ENCODE data around the gene RALGAPA2. TPM values are rescaled to one million over a fixed set of nuclear protein-coding genes. Genes with fewer than 3 reads are reported as not detected.
A peak's percentile ranks its signal among the peaks of the same experiment; 100 is the strongest.

RALGAPA2 gene
- total and polyA plus RNA-seq, 2 experiments from 2014 or later, result 1.3 to 2.6 TPM

DNA sequence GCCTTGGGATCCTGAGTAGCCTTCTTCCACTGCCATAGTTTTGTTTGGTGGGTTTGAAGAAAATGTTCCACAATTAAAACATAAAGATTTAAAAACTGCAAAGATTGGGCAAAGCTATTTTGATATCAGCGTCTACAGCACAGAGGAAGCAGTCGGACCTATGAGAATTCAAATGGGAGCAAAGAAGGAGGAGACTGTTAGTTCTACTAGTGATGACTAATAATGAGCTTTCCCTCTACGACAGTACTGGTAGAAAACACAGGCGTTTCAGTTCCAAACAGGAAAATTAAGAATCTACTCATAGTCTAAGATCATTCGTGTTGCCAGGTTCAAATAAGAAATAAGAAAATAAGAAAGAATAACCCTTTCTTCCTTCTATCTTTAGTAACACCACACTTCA is 223.4 kb downstream of the RALGAPA2 start:
- Histone ChIP-seq H3K9ac (no peak overlapping the region), H3K4me1 (ENCODE audit: insufficient read depth) (peaks cover 13% of the 10 kb centered on the region), H3K79me2 (ENCODE audit: insufficient read depth) (no peaks in the 10 kb centered on the region), H3K9me2 (ENCODE audit: insufficient read depth) (no peaks in the 10 kb centered on the region), H3K9me3 (ENCODE audit: low read depth) (no peaks in the 10 kb centered on the region), H3K4me3 (no peak overlapping the region), H3K4me2 (ENCODE audit: unreplicated experiment) (no peak overlapping the region), H3F3A (ENCODE audit: insufficient read depth) (peaks cover 12% of the 10 kb centered on the region; the same call in 1 of the 2 replicates), H3K36me3 (ENCODE audit: low read depth) (no peaks in the 10 kb centered on the region), H2AFZ (no peak overlapping the region), H3K27me3 (replicated peaks; ENCODE audit: insufficient read depth) (no peaks in the 10 kb centered on the region), H4K20me1 (ENCODE audit: insufficient read depth) (no peaks in the 10 kb centered on the region), H3K27ac (no peak overlapping the region)
- TF ChIP-seq EZH2 (IDR thresholded peaks at IDR 0.05; ENCODE audit: insufficient read depth, poor library complexity, severe bottlenecking) (no peak), EZH2phosphoT487 (IDR thresholded peaks at IDR 0.05; ENCODE audit: insufficient read depth, low read depth) (no peak)
- in situ Hi-C loops (cut with MboI), result no loop called here
- DNase-seq, result no peak
- WGBS, 2 experiments (ENCODE audit: low coverage in 1 of 2, low lambda C conversion rate in 2 of 2, missing lambda C conversion rate in 2 of 2), result 91 to 92% methylated on average over 5 of the region's 5 CpGs

DNA sequence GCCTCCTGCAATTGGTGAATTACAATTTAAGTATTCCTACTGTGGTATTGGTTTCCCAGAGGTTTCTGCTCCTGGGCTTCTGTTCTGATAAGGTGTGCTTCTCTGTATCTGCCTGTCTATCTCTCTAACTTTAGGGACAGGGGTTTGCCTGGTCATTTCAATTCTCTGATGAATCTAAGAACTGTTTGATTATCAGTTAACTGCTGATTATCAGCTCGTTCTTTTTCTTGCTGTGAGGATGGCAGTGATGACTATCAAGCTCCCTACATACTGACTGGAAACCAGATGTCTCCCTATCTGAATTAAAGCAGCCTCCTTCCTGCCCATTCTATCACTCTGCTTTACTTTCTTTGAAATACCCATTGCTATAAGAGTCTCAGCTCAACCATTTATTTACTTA is 224.1 kb downstream of the RALGAPA2 start:
- H4K20me1 ChIP-seq (ENCODE audit: insufficient read depth), result no peaks in the 10 kb centered on the region
- H3K36me3 ChIP-seq (ENCODE audit: low read depth), result no peaks in the 10 kb centered on the region
- peaks cover 13% of the 10 kb centered on the region for H3K4me1 ChIP-seq (ENCODE audit: insufficient read depth)
- in situ Hi-C loops (cut with MboI), result no loop called here
- no peak overlapping the region for H2AFZ ChIP-seq
- no peaks in the 10 kb centered on the region for H3K27me3 ChIP-seq (replicated peaks; ENCODE audit: insufficient read depth)
- no peaks in the 10 kb centered on the region for H3K79me2 ChIP-seq (ENCODE audit: insufficient read depth)
- H3K4me3 ChIP-seq, result no peak overlapping the region
- no peaks in the 10 kb centered on the region for H3K9me3 ChIP-seq (ENCODE audit: low read depth)
- 52 to 59% methylated on average over 1 of the region's 1 CpG for WGBS, 2 experiments (ENCODE audit: low coverage in 1 of 2, low lambda C conversion rate in 2 of 2, missing lambda C conversion rate in 2 of 2)
- no peaks in the 10 kb centered on the region for H3K9me2 ChIP-seq (ENCODE audit: insufficient read depth)
- H3F3A ChIP-seq (ENCODE audit: insufficient read depth), result peaks cover 12% of the 10 kb centered on the region; the same call in 1 of the 2 replicates
- no peak overlapping the region for H3K27ac ChIP-seq
- TF ChIP-seq EZH2 (IDR thresholded peaks at IDR 0.05; ENCODE audit: insufficient read depth, poor library complexity, severe bottlenecking) (no peak), EZH2phosphoT487 (IDR thresholded peaks at IDR 0.05; ENCODE audit: insufficient read depth, low read depth) (no peak)
- H3K9ac ChIP-seq, result no peak overlapping the region
- no peak for DNase-seq
- H3K4me2 ChIP-seq (ENCODE audit: unreplicated experiment), result no peak overlapping the region

DNA sequence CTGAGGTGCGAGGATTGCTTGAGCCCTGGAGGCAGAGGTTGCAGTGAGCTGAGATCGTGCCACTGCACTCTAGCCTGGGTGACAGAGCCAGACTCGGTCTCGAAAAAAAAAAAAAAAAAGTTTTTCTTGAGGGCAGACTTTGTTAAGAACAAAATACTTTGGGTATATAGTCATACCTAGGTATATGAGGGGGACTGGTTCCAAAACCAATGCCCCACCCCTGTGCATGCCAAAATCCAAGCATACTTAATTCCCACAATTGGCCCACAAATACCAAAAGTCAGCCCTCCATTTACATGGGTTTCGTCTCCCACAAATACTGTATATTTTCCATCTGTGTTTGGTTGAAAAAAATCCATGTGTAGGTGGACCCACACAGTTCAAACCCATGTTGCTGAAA is 224.6 kb downstream of the RALGAPA2 start:
- H3K9me3 ChIP-seq (ENCODE audit: low read depth), result no peaks in the 10 kb centered on the region
- DNase-seq, result peak; percentile 17

DNA sequence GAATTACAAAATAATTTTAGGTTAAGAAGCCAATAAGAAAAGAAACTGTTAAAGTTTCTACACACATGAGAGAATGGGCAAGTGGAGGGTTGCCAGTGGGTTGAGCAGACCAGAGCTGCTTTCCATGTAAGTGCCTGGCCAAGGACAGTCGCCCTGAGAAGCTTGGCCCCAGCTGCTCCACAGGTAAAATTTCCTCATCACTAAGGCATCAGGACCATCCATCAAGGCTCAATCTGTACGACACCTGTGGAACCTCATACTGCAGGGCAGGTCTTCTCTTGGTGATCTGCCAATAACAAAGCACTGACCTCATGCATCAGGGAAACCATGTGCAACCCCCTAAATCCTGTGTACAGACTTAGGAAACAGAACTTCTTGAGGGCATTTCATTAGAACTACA is 229.1 kb downstream of the RALGAPA2 start:
- no peaks in the 10 kb centered on the region for H3K27me3 ChIP-seq (replicated peaks; ENCODE audit: insufficient read depth)

More for the DNA sequence above, 224.6 kb downstream of the RALGAPA2 start:
- Histone ChIP-seq H3K9me2 (ENCODE audit: insufficient read depth) (no peaks in the 10 kb centered on the region), H3K4me3 (no peak overlapping the region), H2AFZ (no peak overlapping the region), H3K36me3 (ENCODE audit: low read depth) (no peaks in the 10 kb centered on the region), H3K27me3 (replicated peaks; ENCODE audit: insufficient read depth) (no peaks in the 10 kb centered on the region), H3K9ac (no peak overlapping the region), H3K79me2 (ENCODE audit: insufficient read depth) (no peaks in the 10 kb centered on the region), H3F3A (ENCODE audit: insufficient read depth) (peaks cover 12% of the 10 kb centered on the region; the same call in 1 of the 2 replicates), H3K27ac (no peak overlapping the region), H3K4me2 (ENCODE audit: unreplicated experiment) (no peak overlapping the region), H3K4me1 (ENCODE audit: insufficient read depth) (peaks cover 13% of the 10 kb centered on the region), H4K20me1 (ENCODE audit: insufficient read depth) (no peaks in the 10 kb centered on the region)
- TF ChIP-seq EZH2phosphoT487 (IDR thresholded peaks at IDR 0.05; ENCODE audit: insufficient read depth, low read depth) (no peak), EZH2 (IDR thresholded peaks at IDR 0.05; ENCODE audit: insufficient read depth, poor library complexity, severe bottlenecking) (no peak)
- in situ Hi-C loops (cut with MboI), result no loop called here
- 86 to 88% methylated on average over 5 of the region's 5 CpGs for WGBS, 2 experiments (ENCODE audit: low coverage in 1 of 2, low lambda C conversion rate in 2 of 2, missing lambda C conversion rate in 2 of 2)

DNA sequence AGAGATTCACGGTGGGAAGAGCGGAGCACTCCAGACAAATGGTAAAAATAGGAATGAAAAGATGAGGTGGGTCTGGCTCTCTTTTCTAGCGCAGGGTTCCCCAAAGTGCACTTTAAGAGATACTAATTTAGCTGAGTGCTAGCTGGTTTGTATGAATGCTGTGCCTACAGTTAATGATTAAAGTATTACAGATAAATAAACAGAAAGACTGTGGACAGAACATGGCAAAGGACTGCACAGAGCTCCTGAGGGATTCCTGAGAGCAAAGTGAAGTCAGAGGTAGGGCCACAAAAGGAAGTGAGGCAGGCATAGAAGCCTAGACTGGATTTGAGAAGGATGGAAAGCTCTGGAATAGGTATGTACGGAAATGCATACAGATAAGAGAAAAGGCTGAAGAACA is 230.0 kb downstream of the RALGAPA2 start:
- H3K4me3 ChIP-seq, result no peak overlapping the region
- no peak for DNase-seq
- peaks cover 4% of the 10 kb centered on the region; the same call in 1 of the 2 replicates for H3F3A ChIP-seq (ENCODE audit: insufficient read depth)
- peaks cover 9% of the 10 kb centered on the region for H3K4me1 ChIP-seq (ENCODE audit: insufficient read depth)
- H3K27me3 ChIP-seq (replicated peaks; ENCODE audit: insufficient read depth), result no peaks in the 10 kb centered on the region
- H3K9me2 ChIP-seq (ENCODE audit: insufficient read depth), result no peaks in the 10 kb centered on the region
- no peak for TF ChIP-seq EZH2phosphoT487 (IDR thresholded peaks at IDR 0.05; ENCODE audit: insufficient read depth, low read depth)
- WGBS, 2 experiments (ENCODE audit: low coverage in 1 of 2, low lambda C conversion rate in 2 of 2, missing lambda C conversion rate in 2 of 2), result 94% methylated on average over 4 of the region's 4 CpGs
- H3K36me3 ChIP-seq (ENCODE audit: low read depth), result no peaks in the 10 kb centered on the region
- no peak overlapping the region for H3K9ac ChIP-seq
- no peaks in the 10 kb centered on the region for H3K9me3 ChIP-seq (ENCODE audit: low read depth)
- no peak overlapping the region for H3K27ac ChIP-seq
- in situ Hi-C loops (cut with MboI), result no loop called here
- no peak overlapping the region for H2AFZ ChIP-seq
- H3K79me2 ChIP-seq (ENCODE audit: insufficient read depth), result no peaks in the 10 kb centered on the region
- no peak overlapping the region for H3K4me2 ChIP-seq (ENCODE audit: unreplicated experiment)
- H4K20me1 ChIP-seq (ENCODE audit: insufficient read depth), result no peaks in the 10 kb centered on the region

More for the DNA sequence above, 229.1 kb downstream of the RALGAPA2 start:
- Histone ChIP-seq H3K4me1 (ENCODE audit: insufficient read depth) (peaks cover 9% of the 10 kb centered on the region), H3K27ac (no peak overlapping the region), H3K9ac (no peak overlapping the region), H3K79me2 (ENCODE audit: insufficient read depth) (no peaks in the 10 kb centered on the region), H3K9me3 (ENCODE audit: low read depth) (no peaks in the 10 kb centered on the region), H4K20me1 (ENCODE audit: insufficient read depth) (no peaks in the 10 kb centered on the region), H3K4me2 (ENCODE audit: unreplicated experiment) (no peak overlapping the region), H2AFZ (no peak overlapping the region), H3K9me2 (ENCODE audit: insufficient read depth) (no peaks in the 10 kb centered on the region), H3K4me3 (no peak overlapping the region), H3F3A (ENCODE audit: insufficient read depth) (peaks cover 4% of the 10 kb centered on the region; the same call in 1 of the 2 replicates), H3K36me3 (ENCODE audit: low read depth) (no peaks in the 10 kb centered on the region)
- 88% methylated on average over 2 of the region's 2 CpGs for WGBS, 2 experiments (ENCODE audit: low coverage in 1 of 2, low lambda C conversion rate in 2 of 2, missing lambda C conversion rate in 2 of 2)
- no peak for TF ChIP-seq EZH2phosphoT487 (IDR thresholded peaks at IDR 0.05; ENCODE audit: insufficient read depth, low read depth)
- no peak for TF ChIP-seq EZH2 (IDR thresholded peaks at IDR 0.05; ENCODE audit: insufficient read depth, poor library complexity, severe bottlenecking)
- DNase-seq, result no peak
- in situ Hi-C loops (cut with MboI), result no loop called here

Data from GM23248 (cell line).